ENCODE measurements around the gene LRWD1.

DNA sequence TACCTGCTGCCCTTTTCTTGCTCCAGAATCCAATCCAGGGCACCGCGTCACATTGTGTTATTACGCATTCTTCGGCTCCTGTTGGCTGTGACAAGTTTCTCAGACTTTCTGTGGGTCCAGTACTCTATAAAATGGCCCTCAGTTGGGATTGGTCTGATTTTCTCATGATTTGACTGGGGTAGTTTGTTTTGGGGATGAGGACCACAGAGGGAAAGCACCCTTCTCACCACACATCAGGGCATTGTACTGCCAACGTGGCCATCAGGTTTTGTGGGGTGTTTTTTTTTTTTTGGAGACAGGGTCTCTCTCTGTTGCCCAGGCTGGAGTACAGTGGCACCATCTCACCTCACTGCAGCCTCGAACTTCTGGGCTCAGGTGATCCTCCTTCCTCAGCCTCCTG, 48.4 kb upstream of the LRWD1 start:
- TF ChIP-seq, protein P1, sequence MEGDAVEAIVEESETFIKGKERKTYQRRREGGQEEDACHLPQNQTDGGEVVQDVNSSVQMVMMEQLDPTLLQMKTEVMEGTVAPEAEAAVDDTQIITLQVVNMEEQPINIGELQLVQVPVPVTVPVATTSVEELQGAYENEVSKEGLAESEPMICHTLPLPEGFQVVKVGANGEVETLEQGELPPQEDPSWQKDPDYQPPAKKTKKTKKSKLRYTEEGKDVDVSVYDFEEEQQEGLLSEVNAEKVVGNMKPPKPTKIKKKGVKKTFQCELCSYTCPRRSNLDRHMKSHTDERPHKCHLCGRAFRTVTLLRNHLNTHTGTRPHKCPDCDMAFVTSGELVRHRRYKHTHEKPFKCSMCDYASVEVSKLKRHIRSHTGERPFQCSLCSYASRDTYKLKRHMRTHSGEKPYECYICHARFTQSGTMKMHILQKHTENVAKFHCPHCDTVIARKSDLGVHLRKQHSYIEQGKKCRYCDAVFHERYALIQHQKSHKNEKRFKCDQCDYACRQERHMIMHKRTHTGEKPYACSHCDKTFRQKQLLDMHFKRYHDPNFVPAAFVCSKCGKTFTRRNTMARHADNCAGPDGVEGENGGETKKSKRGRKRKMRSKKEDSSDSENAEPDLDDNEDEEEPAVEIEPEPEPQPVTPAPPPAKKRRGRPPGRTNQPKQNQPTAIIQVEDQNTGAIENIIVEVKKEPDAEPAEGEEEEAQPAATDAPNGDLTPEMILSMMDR (IDR thresholded peaks at IDR 0.05) = no peak
- TF ChIP-seq POLR2A (IDR thresholded peaks at IDR 0.05) = no peak

Data from thyroid gland (tissue), 4 donors.